H54 (cell line): ENCODE results near the gene BTN2A1.
"Not testable (repeated sequence)": the region's sequence is repeated elsewhere in the genome, so short reads cannot be mapped to it uniquely, and the experiment has no call there.

Source experiments
- DNase-seq: peaks from one replicate; pipeline ENCODE4 v3.0.0; 2011; ENCODE audit warnings: low spot score, mixed read lengths; ENCODE audit not compliant: insufficient read length
- FAIRE-seq: peaks from 3 replicates; lab custom pipeline; 2011; peaks lifted over from hg19 to GRCh38; lab: Jason Lieb, UNC
- POLR2A ChIP-seq: IDR thresholded peaks from 2 replicates; pipeline ENCODE4 v1.6.1; 2011; ENCODE audit warnings: low read depth, mild to moderate bottlenecking, low read length

BTN2A1 gene

GRCh38 chr6:26457806-26458688, at the start of gene BTN2A1:
TSS of gene BTN2A1 (plus strand) at chr6:26457955. CDS start at chr6:26458637, 682 bp downstream.
- FAIRE-seq, result peak; percentile 67
- no peak for TF ChIP-seq POLR2A
- peak; percentile 83 for DNase-seq

- DNase-seq, result no peak
- FAIRE-seq, result no peak
- TF ChIP-seq POLR2A, result no peak
These were observed 48.7 kb upstream of the BTN2A1 start for GRCh38 chr6:26408828-26409730.

GRCh38 chr6:26411751-26412150, 46.0 kb upstream of the BTN2A1 start:
- no peak for TF ChIP-seq POLR2A
- no peak for DNase-seq
- no peak for FAIRE-seq

- DNase-seq (no peak), FAIRE-seq (no peak)
These were observed 45.5 kb upstream of the BTN2A1 start for GRCh38 chr6:26412228-26412627.

GRCh38 chr6:26412954-26413353, 44.8 kb upstream of the BTN2A1 start:
- no peak for FAIRE-seq
- TF ChIP-seq POLR2A, result no peak
- DNase-seq, result no peak

More at GRCh38 chr6:26412228-26412627, 45.5 kb upstream of the BTN2A1 start:
- no peak for TF ChIP-seq POLR2A

- no peak for FAIRE-seq
- no peak for TF ChIP-seq POLR2A
These were observed 43.5 kb upstream of the BTN2A1 start for GRCh38 chr6:26414281-26414680.

GRCh38 chr6:26415036-26415614, 42.6 kb upstream of the BTN2A1 start:
- no peak for FAIRE-seq

More at GRCh38 chr6:26414281-26414680, 43.5 kb upstream of the BTN2A1 start:
- no peak for DNase-seq

GRCh38 chr6:26415791-26416190, 42.0 kb upstream of the BTN2A1 start:
- no peak for TF ChIP-seq POLR2A
- FAIRE-seq (no peak), DNase-seq (no peak)

More at GRCh38 chr6:26415036-26415614, 42.6 kb upstream of the BTN2A1 start:
- DNase-seq, result no peak
- no peak for TF ChIP-seq POLR2A

- no peak for TF ChIP-seq POLR2A
- FAIRE-seq, result no peak
- no peak for DNase-seq
These were observed 41.5 kb upstream of the BTN2A1 start for GRCh38 chr6:26416288-26416687.

GRCh38 chr6:26418077-26418476, 39.7 kb upstream of the BTN2A1 start:
- DNase-seq, FAIRE-seq: not testable (repeated sequence)

GRCh38 chr6:26418795-26419194, 39.0 kb upstream of the BTN2A1 start:
- FAIRE-seq, DNase-seq: not testable (repeated sequence)

- DNase-seq (peak; percentile 12), FAIRE-seq (no peak)
- no peak for TF ChIP-seq POLR2A
These were observed 37.0 kb upstream of the BTN2A1 start for GRCh38 chr6:26420688-26421171.
